ENCODE results near the gene IWS1. TPM values are rescaled to one million over a fixed set of nuclear protein-coding genes. Genes with fewer than 3 reads are reported as not detected.

IWS1 gene
- total RNA-seq, 1 experiment from 2014 or later, result 70.5 TPM

GRCh38 chr2:127504552-127505430 lies 21.5 kb downstream of the IWS1 start:
- Mint-ChIP-seq H3K36me3 (peaks cover 56% of the 10 kb centered on the region), H3K9me3 (no peaks in the 10 kb centered on the region)
- CTCF ChIA-PET, result interaction anchor here (0.7 to 1.3 kb wide), 2 partner anchors 25 to 87 kb away, joined by 4 to 5 read pairs; no protein-coding TSS in a partner anchor

GRCh38 chr2:127503491-127503890 lies 22.8 kb downstream of the IWS1 start:
- Mint-ChIP-seq H3K27me3 (ENCODE audit: low read depth) (no peaks in the 10 kb centered on the region), H3K4me3 (no peak overlapping the region), H3K9me3 (no peaks in the 10 kb centered on the region), H3K27ac (no peak overlapping the region), H3K36me3 (peaks cover 63% of the 10 kb centered on the region), H3K4me1 (no peaks in the 10 kb centered on the region; the same call in none of the 2 replicates)
- no peak for DNase-seq (ENCODE audit: low spot score)
- ATAC-seq, result no peak
- ChIA-PET CTCF (no interaction called here), POLR2A (no interaction called here)
- TF ChIP-seq ATF2 (CRISPR knock-in tag; IDR thresholded peaks at IDR 0.05; ENCODE audit: borderline replicate concordance, low read depth), result no peak
- no peak for TF ChIP-seq JAZF1 (CRISPR knock-in tag; IDR thresholded peaks at IDR 0.05)
- no peak for TF ChIP-seq PRRX2 (CRISPR knock-in tag; IDR thresholded peaks at IDR 0.05)
- no peak for TF ChIP-seq EMX1 (CRISPR knock-in tag; IDR thresholded peaks at IDR 0.05)
- TF ChIP-seq ZNF263 (CRISPR knock-in tag; IDR thresholded peaks at IDR 0.05; ENCODE audit: low read depth), result no peak
- TF ChIP-seq ZBTB43 (CRISPR knock-in tag; IDR thresholded peaks at IDR 0.05), result no peak
- no peak for TF ChIP-seq SP1 (CRISPR knock-in tag; conservative IDR thresholded peaks at IDR 0.05)
- no peak for TF ChIP-seq GRHL2 (CRISPR knock-in tag; IDR thresholded peaks at IDR 0.05; ENCODE audit: insufficient replicate concordance, severe bottlenecking)
- no peak for TF ChIP-seq NR1H2 (CRISPR knock-in tag; IDR thresholded peaks at IDR 0.05)
- no peak for TF ChIP-seq TEAD4 (CRISPR knock-in tag; IDR thresholded peaks at IDR 0.05)

More at GRCh38 chr2:127504552-127505430, 21.5 kb downstream of the IWS1 start:
- Mint-ChIP-seq H3K27me3 (ENCODE audit: low read depth) (no peaks in the 10 kb centered on the region), H3K4me3 (no peak overlapping the region), H3K4me1 (peaks cover 4% of the 10 kb centered on the region), H3K27ac (no peak overlapping the region)
- ATAC-seq, result no peak
- POLR2A ChIA-PET, result no interaction called here
- TF ChIP-seq, protein P1, sequence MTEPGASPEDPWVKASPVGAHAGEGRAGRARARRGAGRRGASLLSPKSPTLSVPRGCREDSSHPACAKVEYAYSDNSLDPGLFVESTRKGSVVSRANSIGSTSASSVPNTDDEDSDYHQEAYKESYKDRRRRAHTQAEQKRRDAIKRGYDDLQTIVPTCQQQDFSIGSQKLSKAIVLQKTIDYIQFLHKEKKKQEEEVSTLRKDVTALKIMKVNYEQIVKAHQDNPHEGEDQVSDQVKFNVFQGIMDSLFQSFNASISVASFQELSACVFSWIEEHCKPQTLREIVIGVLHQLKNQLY (CRISPR knock-in tag; IDR thresholded peaks at IDR 0.05), result no peak
- TF ChIP-seq ZMAT4 (CRISPR knock-in tag; IDR thresholded peaks at IDR 0.05) (no peak), RORB (CRISPR knock-in tag; IDR thresholded peaks at IDR 0.05) (no peak), JAZF1 (CRISPR knock-in tag; IDR thresholded peaks at IDR 0.05) (no peak), TP53 (CRISPR knock-in tag; IDR thresholded peaks at IDR 0.05) (no peak), STAT6 (CRISPR knock-in tag; conservative IDR thresholded peaks at IDR 0.05; ENCODE audit: low read depth) (no peak), GRHL2 (CRISPR knock-in tag; IDR thresholded peaks at IDR 0.05; ENCODE audit: insufficient replicate concordance, severe bottlenecking) (no peak), FOXJ3 (CRISPR knock-in tag; IDR thresholded peaks at IDR 0.05; ENCODE audit: borderline replicate concordance) (no peak), HMGA2 (CRISPR knock-in tag; IDR thresholded peaks at IDR 0.05) (no peak), ATF1 (CRISPR knock-in tag; IDR thresholded peaks at IDR 0.05) (no peak), SP1 (CRISPR knock-in tag; conservative IDR thresholded peaks at IDR 0.05) (no peak)
- TF ChIP-seq, protein P2, sequence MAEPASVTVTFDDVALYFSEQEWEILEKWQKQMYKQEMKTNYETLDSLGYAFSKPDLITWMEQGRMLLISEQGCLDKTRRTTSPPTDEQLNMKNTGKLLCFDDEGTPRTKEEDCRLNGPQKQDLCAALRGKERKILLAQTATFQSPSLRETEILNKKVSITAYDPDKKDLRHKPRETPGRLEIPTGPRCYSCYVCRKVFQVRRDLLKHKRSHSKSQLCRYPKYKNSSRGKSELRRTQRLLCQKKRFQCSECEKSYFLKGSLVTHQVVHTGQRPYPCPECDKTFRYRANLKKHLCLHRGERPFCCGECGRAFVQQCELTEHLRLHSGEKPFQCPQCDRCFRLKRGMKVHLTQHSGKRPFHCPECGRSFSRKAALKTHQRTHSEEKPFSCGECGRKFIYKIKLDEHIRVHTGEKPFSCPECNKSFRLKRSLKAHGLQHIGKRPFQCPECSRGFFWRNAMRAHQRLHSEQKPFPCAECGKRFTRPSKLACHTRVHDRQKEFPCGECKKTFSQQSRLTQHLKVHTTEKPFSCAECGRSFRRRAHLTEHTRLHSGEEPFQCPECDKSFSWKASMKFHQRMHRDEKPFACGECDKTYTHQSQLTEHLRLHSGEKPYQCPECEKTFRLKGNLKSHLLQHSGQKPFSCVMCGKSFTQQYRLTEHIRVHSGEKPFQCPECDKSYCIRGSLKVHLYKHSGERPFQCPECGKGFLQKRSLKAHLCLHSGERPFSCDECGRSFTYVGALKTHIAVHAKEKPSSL (CRISPR knock-in tag; conservative IDR thresholded peaks at IDR 0.05), result no peak
- TF ChIP-seq, protein P3, sequence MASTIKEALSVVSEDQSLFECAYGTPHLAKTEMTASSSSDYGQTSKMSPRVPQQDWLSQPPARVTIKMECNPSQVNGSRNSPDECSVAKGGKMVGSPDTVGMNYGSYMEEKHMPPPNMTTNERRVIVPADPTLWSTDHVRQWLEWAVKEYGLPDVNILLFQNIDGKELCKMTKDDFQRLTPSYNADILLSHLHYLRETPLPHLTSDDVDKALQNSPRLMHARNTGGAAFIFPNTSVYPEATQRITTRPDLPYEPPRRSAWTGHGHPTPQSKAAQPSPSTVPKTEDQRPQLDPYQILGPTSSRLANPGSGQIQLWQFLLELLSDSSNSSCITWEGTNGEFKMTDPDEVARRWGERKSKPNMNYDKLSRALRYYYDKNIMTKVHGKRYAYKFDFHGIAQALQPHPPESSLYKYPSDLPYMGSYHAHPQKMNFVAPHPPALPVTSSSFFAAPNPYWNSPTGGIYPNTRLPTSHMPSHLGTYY (CRISPR knock-in tag; IDR thresholded peaks at IDR 0.05), result no peak
- DNase-seq (ENCODE audit: low spot score), result no peak
